Measurements from ENCODE around the gene ATF6. TPM values are rescaled to one million over a fixed set of nuclear protein-coding genes. Genes with fewer than 3 reads are reported as not detected.

ATF6 gene
- total and polyA plus RNA-seq, 2 donors (not counting 3 experiments of a cell fraction or from before 2014, with no cell fraction given), result 24.9 to 40.3 TPM

DNA sequence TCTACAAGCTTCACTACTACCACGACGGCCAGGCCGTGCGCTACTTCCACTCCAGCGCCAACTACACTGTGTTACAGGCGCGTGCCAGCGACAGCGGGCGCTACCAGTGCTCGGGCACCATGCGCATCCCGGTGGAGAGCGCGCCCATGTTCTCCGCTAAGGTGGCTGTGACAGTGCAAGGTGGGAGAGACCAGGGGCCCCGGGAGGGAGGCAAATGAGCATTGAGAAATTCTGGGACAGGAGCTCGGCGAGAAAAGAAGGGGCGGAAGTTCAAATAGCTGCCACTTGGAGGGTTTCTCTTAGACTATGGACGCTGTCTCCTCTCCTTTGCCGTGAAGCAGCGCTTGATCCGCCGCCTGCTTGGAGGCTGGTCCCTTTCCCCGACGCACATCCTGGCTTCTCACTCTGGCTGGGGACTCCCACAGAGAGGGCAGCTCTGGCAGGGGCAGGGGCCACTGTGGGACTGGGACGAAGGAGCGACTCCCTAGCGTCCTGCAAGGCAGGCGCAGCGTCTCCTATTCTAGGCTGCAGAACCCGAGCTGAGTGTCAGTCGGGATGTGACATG lies 40.1 kb upstream of the ATF6 start:
- H3K4me1 ChIP-seq (ENCODE audit: control insufficient read depth, extremely low read depth, insufficient read depth, low read length), result peaks cover 26% of the 10 kb centered on the region
- BruUV-seq (replicated peaks), result no TSS peak
- TF ChIP-seq FOS (IDR thresholded peaks at IDR 0.05; ENCODE audit: borderline replicate concordance, insufficient read depth, low read length), result no peak
- TF ChIP-seq, protein P1, sequence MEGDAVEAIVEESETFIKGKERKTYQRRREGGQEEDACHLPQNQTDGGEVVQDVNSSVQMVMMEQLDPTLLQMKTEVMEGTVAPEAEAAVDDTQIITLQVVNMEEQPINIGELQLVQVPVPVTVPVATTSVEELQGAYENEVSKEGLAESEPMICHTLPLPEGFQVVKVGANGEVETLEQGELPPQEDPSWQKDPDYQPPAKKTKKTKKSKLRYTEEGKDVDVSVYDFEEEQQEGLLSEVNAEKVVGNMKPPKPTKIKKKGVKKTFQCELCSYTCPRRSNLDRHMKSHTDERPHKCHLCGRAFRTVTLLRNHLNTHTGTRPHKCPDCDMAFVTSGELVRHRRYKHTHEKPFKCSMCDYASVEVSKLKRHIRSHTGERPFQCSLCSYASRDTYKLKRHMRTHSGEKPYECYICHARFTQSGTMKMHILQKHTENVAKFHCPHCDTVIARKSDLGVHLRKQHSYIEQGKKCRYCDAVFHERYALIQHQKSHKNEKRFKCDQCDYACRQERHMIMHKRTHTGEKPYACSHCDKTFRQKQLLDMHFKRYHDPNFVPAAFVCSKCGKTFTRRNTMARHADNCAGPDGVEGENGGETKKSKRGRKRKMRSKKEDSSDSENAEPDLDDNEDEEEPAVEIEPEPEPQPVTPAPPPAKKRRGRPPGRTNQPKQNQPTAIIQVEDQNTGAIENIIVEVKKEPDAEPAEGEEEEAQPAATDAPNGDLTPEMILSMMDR (IDR thresholded peaks at IDR 0.05; ENCODE audit: extremely low read depth in 1 of 2, insufficient read depth in 1 of 2, low read depth in 1 of 2, low read length in 2 of 2), result peak in 1 of 2 donors; percentile 23
- DNase-seq (ENCODE audit: low read depth, low spot score) (peak; percentile 49), FAIRE-seq (peak; percentile 70)
- no peaks in the 10 kb centered on the region for H3K36me3 ChIP-seq (ENCODE audit: control insufficient read depth in 2 of 2, extremely low read depth in 1 of 2, insufficient read depth in 2 of 2, low read length in 2 of 2)
- H2AFZ ChIP-seq (ENCODE audit: low read depth, low read length), result peak overlapping the region; percentile 85
- ChIA-PET POLR2A (no interaction called here), CTCF (interaction anchor here (1.3 to 1.7 kb wide), 5 partner anchors 16 to 311 kb away, joined by 4 to 16 read pairs (median 5); partner anchors contain the start of gene DUSP12)
- peak overlapping the region; percentile 82 for H3K4me2 ChIP-seq (ENCODE audit: insufficient read depth, low read length)
- H3K9me3 ChIP-seq (replicated peaks; ENCODE audit: control insufficient read depth, insufficient read depth, low read length), result no peaks in the 10 kb centered on the region
- H3K9me1 ChIP-seq (replicated peaks; ENCODE audit: control insufficient read depth, extremely low read depth, insufficient read depth, low read length), result no peaks in the 10 kb centered on the region
- intact Hi-C loops (cut with micrococcal nuclease) (loop anchor here (5.0 kb wide), 1 partner anchor 194 kb away; no protein-coding TSS in a partner anchor), dilution Hi-C loops (cut with MboI; ENCODE audit: extremely low pct_ligation_motif_present, low sequenced_read_pairs) (no loop called here)
- H3K27me3 ChIP-seq (ENCODE audit: control insufficient read depth in 2 of 2, insufficient read depth in 2 of 2, low read length in 2 of 2), result no peaks in the 10 kb centered on the region
- no peaks in the 10 kb centered on the region for H4K20me1 ChIP-seq (replicated peaks; ENCODE audit: control insufficient read depth, extremely low read depth, insufficient read depth, low read length)
- peak overlapping the region; percentile 20 for H3K9ac ChIP-seq (replicated peaks; ENCODE audit: extremely low read depth, insufficient read depth, low read length)
- peak overlapping the region; percentile 15 for H3K27ac ChIP-seq (ENCODE audit: insufficient read depth, low read depth, low read length)
- peak overlapping the region; percentile 51 to 55 (median 52) for H3K4me3 ChIP-seq (replicated peaks in 1 of 3; ENCODE audit: insufficient read depth in 1 of 3, low read depth in 1 of 3, low read length in 3 of 3)
- H3K79me2 ChIP-seq (ENCODE audit: control insufficient read depth, insufficient read depth, low read length), result no peaks in the 10 kb centered on the region

DNA sequence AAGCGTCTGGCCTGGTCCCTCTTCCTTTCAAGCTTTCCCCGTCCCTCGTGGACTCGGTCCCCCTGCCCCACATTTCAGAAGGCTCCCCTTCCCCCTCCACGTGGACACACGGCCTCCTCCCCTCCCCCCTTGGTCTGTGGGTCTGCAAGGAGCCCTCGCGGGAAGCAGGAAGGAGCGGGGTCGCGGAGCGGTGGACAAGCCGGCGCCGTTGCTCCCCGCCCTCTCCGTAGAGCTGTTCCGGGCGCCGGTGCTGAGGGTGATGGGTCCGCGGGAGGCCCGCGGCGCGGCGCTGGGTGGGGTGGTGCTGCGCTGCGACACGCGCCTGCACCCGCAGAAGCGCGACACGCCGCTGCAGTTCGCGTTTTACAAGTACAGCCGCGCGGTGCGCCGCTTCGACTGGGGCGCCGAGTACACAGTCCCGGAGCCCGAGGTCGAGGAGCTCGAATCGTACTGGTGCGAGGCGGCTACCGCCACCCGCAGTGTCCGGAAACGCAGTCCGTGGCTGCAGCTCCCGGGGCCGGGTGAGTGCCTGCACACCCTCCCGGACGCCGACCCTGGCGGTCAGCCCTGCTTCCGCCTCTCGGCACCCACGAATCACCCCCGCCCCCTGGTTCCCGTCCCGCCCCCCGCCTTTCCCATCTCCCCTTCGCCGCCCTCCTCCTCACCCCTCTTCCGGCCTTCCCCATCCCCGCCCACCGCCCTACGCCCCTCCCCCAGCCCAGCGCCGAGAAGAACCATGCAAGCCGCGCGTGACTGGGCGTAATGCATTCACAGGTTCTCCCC lies 39.5 kb upstream of the ATF6 start:
- peak overlapping the region; percentile 51 to 55 (median 52) for H3K4me3 ChIP-seq (replicated peaks in 1 of 3; ENCODE audit: insufficient read depth in 1 of 3, low read depth in 1 of 3, low read length in 3 of 3)
- CTCF ChIA-PET, result interaction anchor here (0.6 to 1.7 kb wide), 8 partner anchors 9 to 310 kb away, joined by 3 to 16 read pairs (median 4); partner anchors contain the start of gene DUSP12
- no TSS peak for BruUV-seq (replicated peaks)

More for the DNA sequence above, 39.5 kb upstream of the ATF6 start:
- H3K4me1 ChIP-seq (ENCODE audit: control insufficient read depth, extremely low read depth, insufficient read depth, low read length), result peaks cover 26% of the 10 kb centered on the region
- no peaks in the 10 kb centered on the region for H3K36me3 ChIP-seq (ENCODE audit: control insufficient read depth in 2 of 2, extremely low read depth in 1 of 2, insufficient read depth in 2 of 2, low read length in 2 of 2)
- intact Hi-C loops (cut with micrococcal nuclease), result loop anchor here (5.0 kb wide), 1 partner anchor 194 kb away; no protein-coding TSS in a partner anchor
- H4K20me1 ChIP-seq (replicated peaks; ENCODE audit: control insufficient read depth, extremely low read depth, insufficient read depth, low read length), result no peaks in the 10 kb centered on the region
- no peaks in the 10 kb centered on the region for H3K9me1 ChIP-seq (replicated peaks; ENCODE audit: control insufficient read depth, extremely low read depth, insufficient read depth, low read length)
- peak overlapping the region; percentile 15 for H3K27ac ChIP-seq (ENCODE audit: insufficient read depth, low read depth, low read length)
- TF ChIP-seq, protein P1 (IDR thresholded peaks at IDR 0.05; ENCODE audit: extremely low read depth in 1 of 2, insufficient read depth in 1 of 2, low read depth in 1 of 2, low read length in 2 of 2), result no peak
- no peak for TF ChIP-seq EZH2 (IDR thresholded peaks at IDR 0.05; ENCODE audit: borderline replicate concordance, low read depth, low read length, severe bottlenecking)
- no peak for TF ChIP-seq GATA2 (IDR thresholded peaks at IDR 0.05; ENCODE audit: insufficient read depth, insufficient read length, low read depth, low read length)
- peak; percentile 62 for TF ChIP-seq POLR2A (IDR thresholded peaks at IDR 0.05; ENCODE audit: low read depth, low read length)
- TF ChIP-seq JUN (IDR thresholded peaks at IDR 0.05; ENCODE audit: borderline replicate concordance, insufficient read depth, insufficient read length, low read depth), result no peak
- TF ChIP-seq, protein P2, sequence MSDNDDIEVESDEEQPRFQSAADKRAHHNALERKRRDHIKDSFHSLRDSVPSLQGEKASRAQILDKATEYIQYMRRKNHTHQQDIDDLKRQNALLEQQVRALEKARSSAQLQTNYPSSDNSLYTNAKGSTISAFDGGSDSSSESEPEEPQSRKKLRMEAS (IDR thresholded peaks at IDR 0.05; ENCODE audit: insufficient read depth, insufficient read length), result no peak
- TF ChIP-seq POLR2AphosphoS5 (IDR thresholded peaks at IDR 0.05; ENCODE audit: insufficient read depth, low read depth, low read length), result no peak
- TF ChIP-seq MYC (IDR thresholded peaks at IDR 0.05; ENCODE audit: low read depth, low read length), result no peak
- H3K4me2 ChIP-seq (ENCODE audit: insufficient read depth, low read length), result peak overlapping the region; percentile 82
- H3K27me3 ChIP-seq (ENCODE audit: control insufficient read depth in 2 of 2, insufficient read depth in 2 of 2, low read length in 2 of 2), result no peaks in the 10 kb centered on the region
- dilution Hi-C loops (cut with MboI; ENCODE audit: extremely low pct_ligation_motif_present, low sequenced_read_pairs), result no loop called here
- FAIRE-seq (peak; percentile 42), DNase-seq (ENCODE audit: low read depth, low spot score) (peak; percentile 47)
- H3K79me2 ChIP-seq (ENCODE audit: control insufficient read depth, insufficient read depth, low read length), result no peaks in the 10 kb centered on the region
- no peaks in the 10 kb centered on the region for H3K9me3 ChIP-seq (replicated peaks; ENCODE audit: control insufficient read depth, insufficient read depth, low read length)
- peak overlapping the region; percentile 56 for H3K9ac ChIP-seq (replicated peaks; ENCODE audit: extremely low read depth, insufficient read depth, low read length)
- POLR2A ChIA-PET, result no interaction called here
- H2AFZ ChIP-seq (ENCODE audit: low read depth, low read length), result peak overlapping the region; percentile 85

Data from endothelial cell of umbilical vein (primary cell).